NB4 (cell line): ENCODE data around the gene CCR5.

Experiments
- CTCF ChIP-seq: IDR thresholded peaks from one replicate; pipeline ENCODE4 v1.5.1; 2012; ENCODE audit warnings: low read depth, low read length
- MAX ChIP-seq: IDR thresholded peaks from 2 replicates; pipeline ENCODE4 v1.6.1; 2011; ENCODE audit warnings: low read depth, low read length
- MYC ChIP-seq: IDR thresholded peaks from 2 replicates; pipeline ENCODE4 v1.6.1; 2011; ENCODE audit warnings: low read depth, low read length
- POLR2A ChIP-seq: IDR thresholded peaks from 2 replicates; pipeline ENCODE4 v1.6.1; 2011; ENCODE audit warnings: mild to moderate bottlenecking; ENCODE audit not compliant: insufficient read length; ENCODE audit errors: extremely low read depth

- TF ChIP-seq CTCF (no peak), MAX (no peak), POLR2A (no peak), MYC (no peak)
These were observed 35.8 kb upstream of the CCR5 start for GRCh38 chr3:46334741-46335478.
